GM12873 (cell line): Measurements from ENCODE around the gene PGAM5.

ENCODE experiments used
- CTCF ChIP-seq: IDR thresholded peaks from 2 replicates; pipeline ENCODE4 v1.5.1; 2012; ENCODE audit warnings: low read depth, mild to moderate bottlenecking, moderate library complexity, low read length, control low read depth; ENCODE audit not compliant: insufficient read depth; ENCODE audit errors: missing control alignments

The PGAM5 gene

GRCh38 chr12:132665794-132666193 is 44.8 kb upstream of the PGAM5 start:
- TF ChIP-seq CTCF, result no peak

GRCh38 chr12:132668191-132669088 is 42.2 kb upstream of the PGAM5 start:
- TF ChIP-seq CTCF, result no peak

GRCh38 chr12:132669166-132669879 is 41.3 kb upstream of the PGAM5 start:
- no peak for TF ChIP-seq CTCF

- TF ChIP-seq CTCF, result no peak
Measured at GRCh38 chr12:132672116-132672515, 38.5 kb upstream of the PGAM5 start.

DNA sequence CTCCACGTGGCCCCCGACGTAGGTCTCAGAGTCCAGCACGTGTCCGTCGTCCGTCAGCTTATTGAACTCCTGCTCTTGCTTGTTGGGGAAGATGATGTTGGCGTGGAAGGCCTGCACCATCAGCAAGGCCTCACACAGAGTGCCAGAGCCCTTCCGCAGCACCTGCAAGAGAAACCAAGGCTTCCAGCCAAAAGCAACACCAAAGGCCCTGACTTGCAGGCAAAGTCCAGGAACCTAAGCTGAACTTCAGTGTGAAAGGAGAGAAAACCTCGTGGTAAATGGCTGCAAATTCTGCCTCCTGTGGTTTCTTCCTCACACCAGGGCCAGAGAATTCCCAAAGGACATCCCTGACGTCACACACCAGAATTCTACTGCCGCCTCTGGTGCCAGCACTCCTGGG is 38.0 kb upstream of the PGAM5 start:
- no peak for TF ChIP-seq CTCF

GRCh38 chr12:132673288-132674179 is 37.1 kb upstream of the PGAM5 start:
- no peak for TF ChIP-seq CTCF
